Stimulated activated CD4-positive, alpha-beta T cell treated with anti-CD3 and anti-CD28 coated beads, Interleukin-12 subunit alpha, Interleukin-12 subunit beta, amount 100 ng/mL, for 4 hours (primary cell): Measurements from ENCODE around the gene NUDT12.
A peak's percentile ranks its signal among the peaks of the same experiment; 100 is the strongest.

Experiments used
- DNase-seq: peaks from one replicate; pipeline ENCODE4 v3.0.0-alpha.2; 2020

Gene NUDT12

DNA sequence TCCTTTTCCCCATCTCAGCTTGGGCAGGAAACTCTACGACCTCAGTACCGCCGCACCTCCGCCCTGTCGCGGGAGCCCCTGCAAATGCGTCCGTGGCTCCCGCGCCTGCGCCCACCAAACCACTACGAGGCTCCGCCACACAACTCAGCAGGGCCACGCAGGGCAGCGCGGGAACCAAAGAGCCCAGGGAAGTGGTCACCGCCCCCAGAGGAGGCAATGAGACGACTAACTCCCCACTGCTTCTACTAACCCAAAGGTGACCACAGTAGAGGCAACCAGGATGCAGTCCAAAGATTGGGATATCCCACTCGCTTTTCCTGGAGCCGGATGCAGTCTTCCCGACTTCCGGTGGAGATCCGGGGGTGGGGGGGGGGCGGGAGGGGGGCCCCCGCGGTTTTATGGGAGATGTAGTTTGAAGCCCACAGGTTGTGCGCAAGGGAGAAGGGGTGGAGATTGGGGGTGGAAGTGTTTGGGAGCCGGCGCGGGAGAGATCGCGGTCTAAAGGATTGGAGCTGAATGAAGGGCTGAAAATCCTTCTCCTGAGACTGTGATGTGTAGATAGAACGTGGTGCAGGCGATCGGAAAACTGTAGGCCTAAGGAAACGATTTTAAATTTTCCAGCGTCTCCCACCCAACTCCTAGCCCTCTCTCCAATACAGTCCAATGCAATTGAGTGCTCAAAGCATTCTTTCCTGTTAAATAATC is at the start of gene NUDT12:
NUDT12 (minus strand) TSS at position 337 of the 705 bp plus-strand sequence. CDS start 2,541 bp downstream, outside the sequence.
- peak; percentile 40 for DNase-seq

DNA sequence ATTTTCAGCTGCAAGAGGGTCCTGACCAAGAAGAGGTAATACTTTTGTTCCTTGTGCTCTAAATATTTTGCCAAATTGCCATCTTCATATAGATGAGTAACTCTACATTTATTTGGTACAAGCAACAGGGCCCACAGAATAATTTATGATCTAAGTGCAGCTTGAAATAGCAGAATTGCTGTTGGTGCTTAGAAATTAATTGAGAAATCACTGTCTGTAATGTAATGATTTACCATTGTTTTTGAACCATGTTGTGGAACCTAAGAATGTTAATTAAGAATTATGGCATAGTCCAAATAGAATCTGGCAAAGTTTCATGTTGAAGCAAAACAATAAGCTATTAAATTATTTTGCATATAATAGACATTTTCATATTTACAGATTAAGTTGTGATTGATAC is 44.8 kb upstream of the NUDT12 start:
- DNase-seq = no peak

DNA sequence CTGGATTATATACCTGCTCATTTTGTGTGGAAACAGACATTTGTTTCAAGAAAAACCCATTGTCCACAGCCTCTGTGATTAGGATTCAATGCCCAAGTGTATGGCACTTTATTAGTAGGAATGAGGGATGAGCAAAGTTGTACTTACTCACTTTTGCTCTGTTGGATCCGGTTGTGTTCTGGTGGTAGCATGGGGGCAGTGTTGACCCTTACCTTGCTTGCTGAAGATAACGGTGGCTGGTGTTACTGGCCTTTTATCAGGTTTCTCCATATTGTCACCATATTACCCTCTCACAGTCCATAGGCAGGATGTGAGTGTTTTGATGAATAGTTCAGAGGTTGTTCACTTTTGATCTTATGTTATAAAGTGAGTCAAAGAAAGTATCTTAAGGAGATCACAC is 42.7 kb upstream of the NUDT12 start:
- DNase-seq = no peak

DNA sequence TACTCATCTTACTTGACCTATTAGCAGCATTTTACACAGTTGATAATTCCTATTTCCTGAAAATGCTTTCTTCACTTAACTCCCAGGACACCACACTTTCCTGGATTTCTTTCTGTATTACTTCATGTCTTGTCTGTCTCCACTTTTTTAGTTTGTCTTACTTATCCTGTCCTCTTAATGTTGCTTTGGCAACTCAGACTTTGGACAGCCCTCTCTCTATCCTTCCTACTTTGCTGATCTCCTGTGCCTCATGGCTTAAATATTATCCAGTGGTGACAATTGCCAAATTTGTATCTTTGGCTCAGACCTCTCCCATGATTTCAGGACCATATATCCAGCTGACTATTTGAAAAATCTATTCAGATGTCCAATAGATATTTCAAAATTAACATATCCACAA is 39.8 kb upstream of the NUDT12 start:
- no peak for DNase-seq

DNA sequence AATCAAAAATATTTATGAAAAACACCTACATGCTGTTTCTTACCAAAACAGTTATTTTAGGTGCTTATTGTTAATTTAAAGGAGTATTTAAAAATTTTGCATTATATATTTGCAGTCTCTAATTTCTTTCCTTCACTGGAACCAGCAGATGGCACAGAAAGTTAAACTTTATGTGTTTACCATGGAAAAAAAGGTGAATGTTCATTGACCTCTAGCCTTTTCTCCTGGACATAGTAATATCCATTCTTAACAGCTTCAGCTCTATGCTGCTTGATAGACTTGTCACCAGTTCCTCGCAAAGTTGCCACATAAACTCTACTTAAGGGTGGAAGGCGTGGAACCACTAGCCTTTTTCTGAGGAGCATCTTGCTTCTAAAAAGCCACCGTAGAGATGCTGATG is 38.7 kb upstream of the NUDT12 start:
- DNase-seq = no peak

DNA sequence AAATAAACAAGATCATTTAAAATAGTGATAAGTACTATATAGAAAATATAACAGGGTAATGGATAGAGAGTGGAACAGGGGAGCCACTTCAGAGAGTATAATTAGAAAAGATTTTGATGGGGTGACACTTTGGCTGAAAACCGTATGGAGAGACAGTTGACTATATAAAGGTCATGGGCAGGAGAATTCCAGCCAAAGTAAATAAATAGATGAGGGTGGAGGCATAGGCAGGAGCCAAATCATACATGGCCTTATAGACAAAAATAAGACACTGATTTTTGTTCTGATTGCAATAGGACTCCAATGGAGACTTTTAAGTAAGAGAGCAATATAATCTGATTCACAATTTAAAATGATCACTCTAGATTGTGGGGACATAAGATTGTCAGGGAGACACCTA is 37.5 kb upstream of the NUDT12 start:
- DNase-seq = no peak

DNA sequence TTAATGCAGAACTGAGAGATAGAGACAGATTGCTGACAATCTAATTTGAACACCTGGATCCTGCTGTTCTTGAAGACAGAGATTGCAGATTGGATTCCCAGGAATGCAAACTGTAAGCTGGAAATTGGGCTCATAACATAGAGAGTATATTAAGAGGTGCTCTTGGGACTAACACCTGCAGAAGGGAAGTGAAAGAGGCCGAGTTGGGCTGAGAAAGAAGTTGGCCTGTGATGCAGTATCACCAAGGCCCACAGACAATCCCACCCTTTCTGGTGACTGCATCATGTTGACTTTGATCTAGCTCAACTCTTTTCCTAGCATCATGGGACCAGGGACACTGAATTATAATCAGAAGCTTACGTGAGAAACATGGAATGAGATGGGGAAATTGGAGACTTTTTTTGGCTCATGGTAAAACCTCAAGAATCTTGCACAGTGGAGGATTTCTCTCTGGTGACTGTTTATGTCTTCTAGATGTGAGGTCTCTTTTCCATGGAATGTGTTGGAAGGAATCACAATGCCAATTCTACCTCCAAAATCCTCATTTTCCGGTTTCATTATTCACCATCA is 36.5 kb upstream of the NUDT12 start:
- no peak for DNase-seq

DNA sequence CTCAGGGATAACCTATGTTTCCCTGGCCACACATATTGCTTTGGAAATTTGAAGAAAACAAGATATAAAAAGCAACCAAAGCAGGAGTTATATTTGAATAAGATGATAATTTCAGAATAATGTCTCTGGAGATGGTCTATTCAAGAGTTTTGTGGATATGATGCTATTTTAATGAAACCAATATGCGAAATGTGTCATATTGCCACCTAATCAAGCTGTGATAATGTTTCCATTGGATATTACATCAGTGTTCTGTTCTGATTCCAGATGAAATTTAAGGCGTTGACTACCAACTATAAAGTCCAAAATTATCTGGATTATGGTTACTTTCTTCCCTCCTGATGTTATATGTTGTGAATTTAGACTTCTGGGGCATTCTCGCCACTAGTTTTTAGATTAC is 27.6 kb upstream of the NUDT12 start:
- DNase-seq = no peak

DNA sequence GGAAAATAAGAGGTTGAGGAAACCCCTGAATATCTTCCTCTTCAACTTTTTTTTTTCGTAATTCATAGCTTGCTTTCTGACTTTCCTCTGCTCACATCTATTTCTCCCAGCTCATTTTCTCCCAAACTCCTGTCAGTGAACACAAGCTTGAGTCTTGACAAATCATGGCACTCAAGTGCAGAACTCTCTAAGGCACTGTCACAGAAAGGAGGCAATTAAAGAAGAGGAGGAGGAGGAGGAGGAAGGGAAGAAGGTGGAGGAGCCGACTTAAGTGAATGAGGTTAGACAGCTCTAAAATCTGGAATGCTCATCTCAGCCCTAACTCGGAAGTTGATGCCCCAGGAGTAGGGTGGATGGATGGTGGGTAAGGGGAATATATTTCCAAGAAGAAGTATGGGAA is 27.2 kb upstream of the NUDT12 start:
- no peak for DNase-seq

DNA sequence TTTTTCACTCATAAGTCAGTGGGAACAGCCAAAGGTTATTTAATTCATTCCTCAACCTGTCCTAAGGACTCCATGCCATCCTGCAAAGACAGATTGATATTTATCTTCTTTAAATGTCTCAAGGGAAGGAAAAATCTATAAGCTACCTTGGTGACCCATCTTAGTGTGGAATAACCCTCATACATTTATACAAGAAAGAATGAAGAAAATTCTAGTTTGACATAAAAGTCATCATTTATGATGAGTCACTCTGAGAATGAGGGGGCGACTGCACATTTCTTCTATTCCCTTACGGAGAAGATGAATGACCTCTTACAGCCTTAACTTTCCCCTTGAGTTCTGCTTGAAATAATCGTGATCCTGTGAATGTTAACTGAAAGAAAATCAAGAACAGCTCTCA is 26.8 kb upstream of the NUDT12 start:
- DNase-seq = no peak

DNA sequence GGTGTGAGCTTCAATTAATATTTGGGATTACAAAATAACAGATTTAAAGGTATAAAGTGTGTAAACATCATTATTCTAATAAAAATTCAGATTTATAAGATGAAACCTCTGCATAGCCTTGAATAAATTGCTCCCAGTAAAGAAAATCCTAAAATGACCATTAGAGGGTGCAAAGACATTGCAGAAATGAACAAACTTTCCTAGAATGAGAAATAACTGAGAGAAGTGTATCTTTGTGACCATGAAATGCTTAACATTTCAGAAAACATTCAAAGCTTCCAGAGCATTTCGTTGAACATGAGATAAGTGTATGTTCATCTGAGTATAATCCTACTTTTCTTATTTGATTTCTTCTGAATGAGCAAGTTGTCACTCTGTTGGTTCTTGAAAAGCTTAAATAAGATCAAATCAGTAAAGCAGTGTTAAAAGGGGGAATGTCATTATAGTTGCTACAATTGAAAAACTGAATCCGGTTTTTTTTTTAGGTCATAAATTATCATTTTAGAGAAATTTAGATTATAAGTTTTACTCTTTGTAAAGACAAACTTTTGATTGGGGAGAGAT is 24.7 kb upstream of the NUDT12 start:
- DNase-seq = no peak

DNA sequence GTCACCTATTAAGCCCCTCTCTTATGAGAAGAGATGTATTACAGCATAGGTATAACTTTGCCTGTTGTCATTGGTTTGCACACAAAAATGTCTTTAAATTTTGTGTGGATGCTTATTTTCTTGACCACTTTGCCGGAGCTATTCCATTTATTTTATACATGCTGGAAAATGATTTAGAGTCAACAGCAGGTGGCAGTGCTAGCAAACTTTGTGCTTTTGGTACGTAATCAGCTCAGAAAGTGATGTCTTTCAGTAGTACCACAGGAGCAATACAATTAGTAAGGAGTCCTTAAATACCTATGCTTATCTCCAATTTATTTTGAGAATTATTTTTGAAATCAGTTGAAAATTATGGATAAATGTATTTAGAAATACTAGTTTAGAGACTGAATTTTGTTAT is 19.8 kb upstream of the NUDT12 start:
- DNase-seq = no peak

DNA sequence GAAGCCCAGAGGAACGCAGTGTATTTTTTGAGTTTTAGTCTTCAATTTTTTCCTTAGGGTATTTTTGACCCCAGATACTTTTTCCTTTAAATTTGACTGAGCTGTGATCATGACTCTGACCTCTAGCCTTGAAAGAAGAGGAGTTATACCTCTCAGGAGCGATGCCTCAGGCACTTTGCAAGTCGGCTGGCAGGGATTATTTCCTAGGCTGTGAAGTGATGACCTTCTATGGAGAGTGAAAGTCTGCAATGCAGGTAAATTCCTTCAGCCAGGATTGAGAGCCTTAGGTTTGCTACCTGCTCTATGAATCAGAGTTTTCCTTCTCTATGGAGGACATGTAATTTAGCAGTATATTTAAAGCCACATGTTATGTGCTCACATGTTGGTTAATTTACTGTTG is 10.8 kb upstream of the NUDT12 start:
- no peak for DNase-seq

DNA sequence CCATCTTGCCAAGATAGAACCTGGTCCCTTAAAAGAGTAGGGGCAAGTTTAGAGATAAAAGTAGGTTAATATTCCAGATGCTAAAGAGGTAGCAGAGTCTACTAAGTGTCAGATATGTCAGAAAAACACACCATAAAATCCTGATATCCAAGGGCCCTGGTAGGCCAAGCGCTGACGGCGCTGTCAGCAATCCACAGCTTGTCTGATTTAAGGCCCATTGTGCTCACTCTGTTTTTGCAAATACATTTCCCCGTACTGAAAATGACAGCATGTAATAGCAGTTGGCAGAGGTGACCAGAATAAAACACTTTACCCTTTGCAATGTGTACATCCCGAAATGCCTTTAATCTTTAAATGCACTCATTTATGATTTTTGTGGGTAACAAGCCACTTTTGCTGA is 9.9 kb upstream of the NUDT12 start:
- no peak for DNase-seq

DNA sequence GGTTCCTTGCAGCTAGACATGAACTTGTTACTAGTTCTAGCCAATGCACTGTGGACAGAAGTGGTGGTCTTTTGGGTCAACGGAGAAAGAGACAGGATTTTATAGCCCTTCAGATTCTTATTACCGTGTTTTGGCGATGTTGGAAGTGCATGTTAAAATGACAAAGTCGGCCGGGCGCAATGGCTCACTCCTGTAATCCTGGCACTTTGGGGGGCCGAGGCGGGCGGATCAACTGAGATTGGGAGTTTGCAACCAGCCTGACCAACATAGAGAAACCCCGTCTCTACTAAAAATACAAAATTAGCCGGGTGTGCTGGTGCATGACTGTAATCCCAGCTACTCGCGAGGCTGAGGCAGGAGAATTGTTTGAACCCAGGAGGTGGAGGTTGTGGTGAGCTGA is 9.1 kb upstream of the NUDT12 start:
- no peak for DNase-seq

DNA sequence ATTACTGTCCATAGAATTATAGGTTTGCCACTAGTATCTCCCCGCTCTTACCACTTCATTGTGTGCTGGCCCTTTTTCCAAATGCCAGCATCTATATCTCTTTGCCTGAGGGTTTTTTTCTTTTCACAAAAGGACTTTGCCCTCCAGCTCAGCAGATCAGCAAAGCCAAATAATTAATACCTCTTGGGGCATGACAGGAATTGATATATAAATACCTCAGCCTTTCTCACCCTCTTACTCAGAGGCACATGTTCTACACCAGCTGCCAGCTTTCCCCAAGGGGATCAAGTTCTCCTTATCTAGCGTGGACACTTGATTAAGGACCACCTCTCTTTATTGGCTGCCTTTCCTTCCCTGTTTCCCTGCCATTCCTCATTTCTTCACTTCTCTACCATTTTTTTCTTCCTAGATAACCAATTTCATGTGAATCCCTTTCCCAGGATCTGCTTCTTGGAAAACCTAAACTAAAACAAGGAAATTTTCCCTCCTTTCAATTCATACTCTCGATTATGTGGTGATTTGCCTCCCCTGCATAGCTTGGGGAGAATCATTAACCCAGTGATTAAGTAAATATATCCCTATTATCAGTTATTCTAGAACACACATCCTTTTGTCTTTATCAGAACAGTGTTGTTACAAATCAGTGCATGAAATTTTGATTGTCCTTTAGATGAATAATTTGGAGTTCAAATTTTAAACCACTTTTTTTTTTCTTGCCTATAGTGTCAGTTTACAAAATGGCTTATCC is 6.9 kb upstream of the NUDT12 start:
- DNase-seq = no peak

DNA sequence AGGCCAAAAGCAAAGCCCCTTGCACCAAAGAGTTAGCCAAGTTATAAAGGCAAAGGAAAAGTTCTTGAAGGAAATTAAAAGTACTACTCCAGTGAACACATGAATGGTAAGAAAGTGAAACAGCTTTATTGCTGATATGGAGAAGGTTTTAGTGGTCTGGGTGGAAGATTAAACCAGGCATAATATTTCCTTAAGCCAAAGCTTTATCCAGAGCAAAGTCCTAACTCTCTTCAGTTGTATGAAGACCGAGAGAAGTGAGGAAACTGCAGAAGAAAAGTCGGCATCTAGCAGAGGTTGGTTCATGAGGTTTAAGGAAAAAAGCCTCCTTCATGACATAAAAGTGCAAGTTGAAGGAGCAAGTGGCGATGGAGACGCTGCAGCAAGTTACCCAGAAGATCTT is 3.1 kb upstream of the NUDT12 start:
- DNase-seq = no peak

DNA sequence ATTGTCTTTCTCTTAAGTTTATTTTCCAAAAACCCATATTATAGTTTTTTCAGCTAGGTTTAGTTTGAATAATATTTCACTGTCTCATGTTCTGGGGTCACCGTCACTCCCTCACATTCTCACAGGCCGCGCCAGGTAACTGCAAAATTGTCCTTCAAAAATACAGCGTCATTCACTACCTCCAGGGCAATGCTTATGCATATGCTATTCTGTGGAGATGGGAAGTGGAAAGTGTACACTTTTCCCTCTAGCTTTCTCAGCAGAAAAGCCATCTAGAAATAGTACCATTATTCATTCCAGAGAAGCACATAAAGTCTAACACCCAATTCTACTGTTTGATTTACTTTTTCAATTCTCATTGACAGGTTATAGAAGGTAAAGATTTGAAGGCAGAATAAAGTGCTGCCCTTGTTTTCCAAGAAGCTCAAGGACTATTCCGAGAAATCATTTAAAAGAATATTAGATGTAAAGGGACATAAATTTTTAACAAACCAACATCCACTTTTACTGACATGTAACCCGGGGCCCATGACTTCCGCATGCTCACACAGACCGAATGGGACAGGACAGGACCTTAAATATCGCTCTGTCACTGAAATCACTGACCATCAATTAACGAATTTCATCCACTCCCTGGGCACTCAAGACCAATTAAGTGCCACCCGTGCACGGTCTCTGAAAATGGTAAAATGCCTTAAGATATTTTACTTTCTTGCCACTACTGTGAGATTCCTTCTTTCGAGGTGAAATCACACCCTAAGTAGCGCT is 720 bp downstream of the NUDT12 start:
- no peak for DNase-seq

DNA sequence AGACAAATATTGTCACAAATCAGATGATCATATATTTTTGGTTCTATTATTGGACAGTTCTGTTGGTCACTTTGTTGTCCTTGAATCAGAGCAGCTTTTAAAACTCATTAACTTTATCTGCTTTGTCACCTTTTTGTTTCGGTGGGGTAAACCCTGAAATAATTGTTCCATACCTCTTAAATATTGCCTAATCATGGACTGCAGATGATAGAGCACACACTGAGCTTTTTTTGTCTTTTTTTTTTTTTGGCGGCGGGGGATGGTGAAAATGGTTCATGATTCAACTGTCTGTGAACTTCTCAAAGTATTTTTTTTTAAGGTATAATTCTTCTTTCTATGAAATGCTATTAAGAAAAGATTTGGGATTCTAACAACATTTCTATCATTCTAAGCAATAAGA is 1.8 kb downstream of the NUDT12 start:
- DNase-seq = no peak

DNA sequence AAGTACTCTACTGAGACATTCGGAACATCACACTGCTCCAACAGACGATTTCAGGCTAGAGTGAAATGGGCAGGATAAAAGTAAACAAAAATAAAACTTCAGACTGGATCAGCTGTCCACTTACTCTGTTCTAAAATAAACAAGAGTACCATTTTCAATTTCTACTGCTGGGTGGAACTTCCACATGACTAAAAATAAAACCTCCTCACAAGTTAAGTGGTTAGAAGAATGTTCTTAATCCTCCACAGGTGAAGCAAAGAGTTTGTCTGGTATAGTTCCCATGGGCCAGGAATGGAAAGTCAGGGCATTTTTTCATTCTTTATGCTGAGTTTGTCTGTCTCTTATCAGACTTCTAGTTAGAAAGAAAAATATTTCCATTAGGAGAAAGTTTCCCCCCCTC is 15.7 kb downstream of the NUDT12 start:
- no peak for DNase-seq

DNA sequence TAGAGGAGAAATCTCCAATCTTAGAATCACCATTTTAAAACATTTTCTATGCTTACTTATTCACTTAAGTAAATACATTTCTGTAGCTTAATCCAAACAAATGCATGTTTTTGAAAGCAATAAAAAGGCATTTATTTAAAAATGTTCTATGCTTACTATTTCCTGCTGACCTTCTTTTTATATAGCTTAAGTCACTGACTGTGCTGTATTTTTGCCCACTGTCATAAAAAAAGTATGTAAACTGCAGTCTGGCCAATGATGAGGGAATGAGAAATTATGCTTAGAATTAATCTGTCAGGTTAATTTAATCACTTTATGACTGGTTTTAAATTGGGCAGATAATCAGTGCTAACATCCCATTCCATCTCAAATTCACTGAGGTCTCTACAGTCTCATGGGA is 20.1 kb downstream of the NUDT12 start:
- no peak for DNase-seq

DNA sequence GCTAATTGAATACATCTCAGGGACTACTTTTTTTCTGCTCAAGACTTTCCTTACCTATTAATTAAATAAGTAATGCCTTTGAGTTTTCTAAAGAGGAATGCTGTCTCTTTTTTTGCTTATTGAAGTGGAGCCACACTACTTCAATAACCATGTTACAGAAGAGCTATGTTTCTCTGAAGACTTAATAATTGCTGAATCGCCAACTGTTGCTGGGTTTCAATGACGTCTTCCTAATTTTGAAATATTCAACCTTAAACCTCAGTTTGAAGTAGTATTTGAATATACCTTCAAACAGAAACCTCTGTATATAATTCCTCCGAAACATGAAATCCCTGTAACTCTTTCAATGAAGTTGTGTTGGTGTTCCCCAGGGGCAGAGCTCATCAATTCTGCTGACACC is 21.0 kb downstream of the NUDT12 start:
- DNase-seq = no peak

DNA sequence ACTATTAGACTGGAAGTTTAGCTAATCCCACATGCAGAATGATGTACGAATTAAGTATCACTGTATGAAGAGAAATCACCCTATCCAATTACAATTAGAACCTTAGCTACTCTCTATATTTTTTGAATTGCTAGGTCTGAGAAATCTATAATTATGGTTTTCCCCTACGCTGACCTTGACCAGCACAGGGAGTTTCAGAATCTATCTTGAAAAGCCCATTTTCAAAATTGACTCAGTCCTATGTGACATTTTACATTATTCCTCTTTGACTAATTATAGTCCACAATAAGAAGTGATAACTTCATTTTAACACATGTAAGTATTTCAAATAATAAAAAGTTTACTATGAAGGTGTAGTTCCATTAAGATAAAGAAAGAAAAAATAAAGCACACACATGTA is 21.5 kb downstream of the NUDT12 start:
- DNase-seq = no peak
